AG04449 (cell line): ENCODE results near the gene ADD3.
A peak's percentile ranks its signal among the peaks of the same experiment; 100 is the strongest.

Experiments used
- CTCF ChIA-PET: fragments of 350-600 bp; formaldehyde crosslinking; extraction: SDS; loops from one replicate; lab custom pipeline; 2021; ENCODE audit warnings: antibody characterized with exemption; lab: Yijun Ruan, JAX
- POLR2A ChIA-PET: fragments of 400-600, 350-600 bp; formaldehyde crosslinking; extraction: SDS; loops from one replicate; lab custom pipeline; 2020; ENCODE audit warnings: antibody characterized with exemption, inconsistent platforms; lab: Yijun Ruan, JAX
- DNase-seq: peaks from one replicate; pipeline ENCODE4 v3.0.0-alpha.2; 2010; ENCODE audit warnings: low read depth, low spot score
- H3K4me3 ChIP-seq: 2 replicates; pipeline ENCODE4 v1.5.1; 2011; ENCODE audit warnings: low read depth, mild to moderate bottlenecking, control low read depth, low read length
- CTCF ChIP-seq: IDR thresholded peaks from one replicate; pipeline ENCODE4 v1.5.1; 2011; ENCODE audit warnings: mild to moderate bottlenecking, moderate library complexity, low read length, control low read depth, inconsistent platforms; ENCODE audit not compliant: insufficient read depth; ENCODE audit errors: missing control alignments

The ADD3 gene

GRCh38 chr10:110010486-110011378, 2.9 kb downstream of the ADD3 start:
- DNase-seq, result no peak
- ChIA-PET POLR2A (no interaction called here), CTCF (interaction anchor here (0.9 to 2.3 kb wide), 6 partner anchors 11 to 127 kb away, joined by 3 to 8 read pairs (median 6); no protein-coding TSS in a partner anchor)
- no peak overlapping the region for H3K4me3 ChIP-seq
- no peak for TF ChIP-seq CTCF

GRCh38 chr10:110011681-110012080, 3.9 kb downstream of the ADD3 start:
- ChIA-PET CTCF (interaction anchor here (0.9 to 2.3 kb wide), 4 partner anchors 23 to 127 kb away, joined by 3 to 7 read pairs (median 6); no protein-coding TSS in a partner anchor), POLR2A (interaction anchor here (1.0 kb wide), 1 partner anchor 46 kb away, joined by 3 read pairs; no protein-coding TSS in a partner anchor)
- DNase-seq, result no peak
- TF ChIP-seq CTCF, result no peak
- no peak overlapping the region for H3K4me3 ChIP-seq

GRCh38 chr10:110013630-110014293, 6.0 kb downstream of the ADD3 start:
- POLR2A ChIA-PET, result interaction anchor here (0.5 to 1.0 kb wide), 2 partner anchors 119 to 130 kb away, joined by 3 read pairs; no protein-coding TSS in a partner anchor
- CTCF ChIA-PET, result interaction anchor here (0.9 to 5.6 kb wide), 5 partner anchors 9 to 266 kb away, joined by 3 to 50 read pairs (median 5); no protein-coding TSS in a partner anchor
- no peak overlapping the region for H3K4me3 ChIP-seq
- no peak for TF ChIP-seq CTCF
- DNase-seq, result no peak

GRCh38 chr10:110016039-110016438, 8.3 kb downstream of the ADD3 start:
- CTCF ChIA-PET, result interaction anchor here (0.7 to 5.6 kb wide), 13 partner anchors 10 to 133 kb away, joined by 3 to 50 read pairs (median 4); no protein-coding TSS in a partner anchor
- POLR2A ChIA-PET, result interaction anchor here (0.6 kb wide), 1 partner anchor 126 kb away, joined by 3 read pairs; no protein-coding TSS in a partner anchor
- no peak for DNase-seq
- TF ChIP-seq CTCF, result peak; percentile 18
- H3K4me3 ChIP-seq, result no peak overlapping the region

GRCh38 chr10:110017052-110017451, 9.3 kb downstream of the ADD3 start:
- POLR2A ChIA-PET, result no interaction called here
- no peak for TF ChIP-seq CTCF
- CTCF ChIA-PET, result interaction anchor here (5.6 kb wide), 1 partner anchor 134 kb away, joined by 50 read pairs; no protein-coding TSS in a partner anchor
- no peak for DNase-seq
- no peak overlapping the region for H3K4me3 ChIP-seq
